Activated naive CD8-positive, alpha-beta T cell treated with anti-CD3 and anti-CD28 coated beads for 36 hours (primary cell): ENCODE results near the gene SYNPO2. TPM values are rescaled to one million over a fixed set of nuclear protein-coding genes. Genes with fewer than 3 reads are reported as not detected.
"Not testable (repeated sequence)": the region's sequence is repeated elsewhere in the genome, so short reads cannot be mapped to it uniquely, and the experiment has no call there.

Source experiments
- DNase-seq: peaks from one replicate; pipeline ENCODE4 v3.0.0; 2021
- H3K27ac Mint-ChIP-seq: one replicate; pipeline ENCODE4 v1.8.0; 2022; ENCODE audit warnings: mild to moderate bottlenecking, moderate library complexity, mixed read lengths
- H3K27me3 Mint-ChIP-seq: one replicate; pipeline ENCODE4 v1.8.0; 2022; ENCODE audit warnings: mild to moderate bottlenecking, mixed read lengths
- H3K36me3 Mint-ChIP-seq: one replicate; pipeline ENCODE4 v1.8.0; 2021; ENCODE audit warnings: mild to moderate bottlenecking, mixed read lengths
- H3K4me1 Mint-ChIP-seq: one replicate; pipeline ENCODE4 v1.8.0; 2021; ENCODE audit warnings: mixed read lengths
- H3K4me3 Mint-ChIP-seq: one replicate; pipeline ENCODE4 v1.8.0; 2022; ENCODE audit warnings: mild to moderate bottlenecking, moderate library complexity, mixed read lengths
- H3K9me3 Mint-ChIP-seq: one replicate; pipeline ENCODE4 v1.8.0; 2022; ENCODE audit warnings: mixed read lengths
- total RNA-seq, 2 experiments: library from RNA; stranded (reverse); gene quantifications; one replicate each; pipeline ENCODE4 v1.2.3, GENCODE V29; 2021

Gene SYNPO2
- total RNA-seq, 2 experiments from 2014 or later, result 0.26 to 0.33 TPM

GRCh38 chr4:119047059-119047458, 158.4 kb downstream of the SYNPO2 start:
- not testable (repeated sequence) for DNase-seq, H3K27me3 Mint-ChIP-seq, H3K36me3 Mint-ChIP-seq, H3K9me3 Mint-ChIP-seq, H3K4me1 Mint-ChIP-seq, H3K27ac Mint-ChIP-seq, H3K4me3 Mint-ChIP-seq

- Mint-ChIP-seq H3K4me3 (no peak overlapping the region), H3K4me1 (no peaks in the 10 kb centered on the region), H3K27me3 (no peaks in the 10 kb centered on the region), H3K36me3 (no peaks in the 10 kb centered on the region), H3K9me3 (no peaks in the 10 kb centered on the region), H3K27ac (no peak overlapping the region)
- DNase-seq, result no peak
Measured at GRCh38 chr4:119048446-119048845, 159.8 kb downstream of the SYNPO2 start.

GRCh38 chr4:119049342-119049741, 160.7 kb downstream of the SYNPO2 start:
- no peaks in the 10 kb centered on the region for H3K9me3 Mint-ChIP-seq
- H3K27me3 Mint-ChIP-seq, result no peaks in the 10 kb centered on the region
- no peaks in the 10 kb centered on the region for H3K4me1 Mint-ChIP-seq
- DNase-seq, result no peak
- no peaks in the 10 kb centered on the region for H3K36me3 Mint-ChIP-seq
- no peak overlapping the region for H3K4me3 Mint-ChIP-seq
- no peak overlapping the region for H3K27ac Mint-ChIP-seq

- no peak for DNase-seq
- no peak overlapping the region for H3K4me3 Mint-ChIP-seq
Measured at GRCh38 chr4:119050527-119051090, 162.0 kb downstream of the SYNPO2 start.

GRCh38 chr4:119053245-119053644, 164.6 kb downstream of the SYNPO2 start:
- H3K9me3 Mint-ChIP-seq, result no peaks in the 10 kb centered on the region
- no peak for DNase-seq

More at GRCh38 chr4:119050527-119051090, 162.0 kb downstream of the SYNPO2 start:
- Mint-ChIP-seq H3K27ac (no peak overlapping the region), H3K36me3 (no peaks in the 10 kb centered on the region), H3K9me3 (no peaks in the 10 kb centered on the region), H3K27me3 (no peaks in the 10 kb centered on the region), H3K4me1 (no peaks in the 10 kb centered on the region)

GRCh38 chr4:119053997-119054396, 165.3 kb downstream of the SYNPO2 start:
- no peak overlapping the region for H3K27ac Mint-ChIP-seq
- no peak overlapping the region for H3K4me3 Mint-ChIP-seq
- H3K4me1 Mint-ChIP-seq, result no peaks in the 10 kb centered on the region
- no peaks in the 10 kb centered on the region for H3K9me3 Mint-ChIP-seq
- H3K36me3 Mint-ChIP-seq, result no peaks in the 10 kb centered on the region
- no peaks in the 10 kb centered on the region for H3K27me3 Mint-ChIP-seq
- DNase-seq, result no peak

More at GRCh38 chr4:119053245-119053644, 164.6 kb downstream of the SYNPO2 start:
- Mint-ChIP-seq H3K27ac (no peak overlapping the region), H3K4me1 (no peaks in the 10 kb centered on the region), H3K27me3 (no peaks in the 10 kb centered on the region), H3K4me3 (no peak overlapping the region), H3K36me3 (no peaks in the 10 kb centered on the region)

- Mint-ChIP-seq H3K27ac (no peak overlapping the region), H3K36me3 (no peaks in the 10 kb centered on the region), H3K9me3 (no peaks in the 10 kb centered on the region), H3K27me3 (no peaks in the 10 kb centered on the region), H3K4me3 (no peak overlapping the region), H3K4me1 (no peaks in the 10 kb centered on the region)
- no peak for DNase-seq
Measured at GRCh38 chr4:119057417-119057816, 168.8 kb downstream of the SYNPO2 start.

GRCh38 chr4:119059221-119059620, 170.6 kb downstream of the SYNPO2 start:
- no peak for DNase-seq
- Mint-ChIP-seq H3K27me3 (no peaks in the 10 kb centered on the region), H3K4me3 (no peak overlapping the region), H3K36me3 (peaks cover 2% of the 10 kb centered on the region), H3K4me1 (no peaks in the 10 kb centered on the region), H3K9me3 (no peaks in the 10 kb centered on the region), H3K27ac (no peak overlapping the region)

GRCh38 chr4:119067125-119067524, 178.5 kb downstream of the SYNPO2 start:
- not testable (repeated sequence) for H3K4me3 Mint-ChIP-seq

GRCh38 chr4:119067670-119068360, 179.2 kb downstream of the SYNPO2 start:
- not testable (repeated sequence) for H3K4me3 Mint-ChIP-seq, H3K27ac Mint-ChIP-seq, DNase-seq, H3K36me3 Mint-ChIP-seq, H3K4me1 Mint-ChIP-seq, H3K27me3 Mint-ChIP-seq, H3K9me3 Mint-ChIP-seq

More at GRCh38 chr4:119067125-119067524, 178.5 kb downstream of the SYNPO2 start:
- not testable (repeated sequence) for H3K4me1 Mint-ChIP-seq, H3K9me3 Mint-ChIP-seq, H3K27me3 Mint-ChIP-seq, H3K27ac Mint-ChIP-seq, H3K36me3 Mint-ChIP-seq, DNase-seq

- no peaks in the 10 kb centered on the region for H3K4me1 Mint-ChIP-seq
- DNase-seq, result no peak
- H3K27ac Mint-ChIP-seq, result no peak overlapping the region
- H3K9me3 Mint-ChIP-seq, result peaks cover 2% of the 10 kb centered on the region
- no peak overlapping the region for H3K4me3 Mint-ChIP-seq
- peaks cover 2% of the 10 kb centered on the region for H3K36me3 Mint-ChIP-seq
- H3K27me3 Mint-ChIP-seq, result peaks cover 11% of the 10 kb centered on the region
Measured at GRCh38 chr4:119068529-119068962, 179.9 kb downstream of the SYNPO2 start.

GRCh38 chr4:119070301-119070700, 181.6 kb downstream of the SYNPO2 start:
- Mint-ChIP-seq H3K27ac (no peak overlapping the region), H3K27me3 (peaks cover 11% of the 10 kb centered on the region), H3K9me3 (peaks cover 2% of the 10 kb centered on the region), H3K36me3 (no peaks in the 10 kb centered on the region), H3K4me1 (no peaks in the 10 kb centered on the region), H3K4me3 (no peak overlapping the region)
- no peak for DNase-seq

- H3K27ac Mint-ChIP-seq, result no peak overlapping the region
- no peaks in the 10 kb centered on the region for H3K36me3 Mint-ChIP-seq
- H3K4me1 Mint-ChIP-seq, result no peaks in the 10 kb centered on the region
- H3K9me3 Mint-ChIP-seq, result no peaks in the 10 kb centered on the region
- H3K27me3 Mint-ChIP-seq, result no peaks in the 10 kb centered on the region
- H3K4me3 Mint-ChIP-seq, result no peak overlapping the region
- DNase-seq, result no peak
Measured at GRCh38 chr4:119080721-119081541, 192.3 kb downstream of the SYNPO2 start.

GRCh38 chr4:119081542-119081859, 192.8 kb downstream of the SYNPO2 start:
- no peaks in the 10 kb centered on the region for H3K9me3 Mint-ChIP-seq
- no peaks in the 10 kb centered on the region for H3K4me1 Mint-ChIP-seq
- DNase-seq, result no peak
- H3K36me3 Mint-ChIP-seq, result no peaks in the 10 kb centered on the region
- no peaks in the 10 kb centered on the region for H3K27me3 Mint-ChIP-seq
- H3K4me3 Mint-ChIP-seq, result no peak overlapping the region
- no peak overlapping the region for H3K27ac Mint-ChIP-seq

GRCh38 chr4:119081943-119082342, 193.3 kb downstream of the SYNPO2 start:
- Mint-ChIP-seq H3K4me3 (no peak overlapping the region), H3K36me3 (no peaks in the 10 kb centered on the region), H3K27me3 (no peaks in the 10 kb centered on the region), H3K27ac (no peak overlapping the region), H3K4me1 (no peaks in the 10 kb centered on the region), H3K9me3 (no peaks in the 10 kb centered on the region)
- no peak for DNase-seq
